ENCODE measurements around the gene XPC. TPM values are rescaled to one million over a fixed set of nuclear protein-coding genes. Genes with fewer than 3 reads are reported as not detected.

The XPC gene
- polyA plus RNA-seq, 1 of the 3 experiments (the other 2 are of a cell fraction) = 50.0 TPM

- TF ChIP-seq USF2 (IDR thresholded peaks at IDR 0.05; ENCODE audit: borderline replicate concordance, low read depth, low read length) = no peak
- TF ChIP-seq EP300 (IDR thresholded peaks at IDR 0.05; ENCODE audit: borderline replicate concordance in 1 of 2, low read depth in 1 of 2, low read length in 1 of 2) = peak in 1 of 2 experiments; percentile 66; a peak in 1 of 4 replicates
- TF ChIP-seq EZH2phosphoT487 (IDR thresholded peaks at IDR 0.05; ENCODE audit: borderline replicate concordance, low read depth) = no peak
- TF ChIP-seq RFX5 (IDR thresholded peaks at IDR 0.05; ENCODE audit: low read length) = no peak
- no peak for TF ChIP-seq SMC3 (IDR thresholded peaks at IDR 0.05; ENCODE audit: low read depth, low read length)
- TF ChIP-seq RAD21 (IDR thresholded peaks at IDR 0.05; ENCODE audit: low read length) = no peak
Measured at GRCh38 chr3:14144423-14145075, 33.9 kb downstream of the XPC start (continued).

GRCh38 chr3:14143271-14144225 lies 34.9 kb downstream of the XPC start:
- no peak overlapping the region for H2AFZ ChIP-seq (ENCODE audit: low read depth)
- peak overlapping the region; percentile 85 for H3K9ac ChIP-seq
- H3K9me3 ChIP-seq = no peaks in the 10 kb centered on the region
- H3F3A ChIP-seq (replicated peaks; ENCODE audit: insufficient read depth) = peaks cover 38% of the 10 kb centered on the region
- no peaks in the 10 kb centered on the region; the same call in 1 of the 2 replicates for H3K79me2 ChIP-seq (ENCODE audit: insufficient read depth)
- peaks cover 21 to 71% of the 10 kb centered on the region in 2 experiments for H3K36me3 ChIP-seq (replicated peaks in 1 of 2; ENCODE audit: control insufficient read depth in 1 of 2, insufficient read depth in 2 of 2, low read length in 1 of 2)
- POLR2A ChIA-PET = no interaction called here
- peak overlapping the region; percentile 75 for H3K4me2 ChIP-seq
- H3K27ac ChIP-seq (ENCODE audit: low read depth in 2 of 2, low read length in 1 of 2) = peak overlapping the region; percentile 78 to 100
- H3K4me1 ChIP-seq (ENCODE audit: control insufficient read depth in 1 of 2, insufficient read depth in 2 of 2, low read depth in 1 of 2, low read length in 1 of 2) = peaks cover 16 to 27% of the 10 kb centered on the region in 2 experiments
- DNase-seq = no peak
- H3K4me3 ChIP-seq (ENCODE audit: low read depth in 2 of 2, low read length in 1 of 2) = peak overlapping the region in 1 of 2 experiments; percentile 19; a peak in 1 of 4 replicates
- CTCF ChIA-PET = interaction anchor here (0.6 to 1.5 kb wide), 3 partner anchors 21 to 263 kb away, joined by 3 read pairs; partner anchors contain the start of gene WNT7A
- no peaks in the 10 kb centered on the region for H4K20me1 ChIP-seq (ENCODE audit: insufficient read depth)
- H3K27me3 ChIP-seq (ENCODE audit: insufficient read depth) = no peaks in the 10 kb centered on the region
- WGBS (ENCODE audit: low lambda C conversion rate) = 41% methylated on average over 7 of the region's 7 CpGs
- H3K9me2 ChIP-seq = no peaks in the 10 kb centered on the region
- TF ChIP-seq FOXM1 (IDR thresholded peaks at IDR 0.05; ENCODE audit: low read depth) (no peak), CTCF (IDR thresholded peaks at IDR 0.05) (no peak), MXI1 (IDR thresholded peaks at IDR 0.05; ENCODE audit: low read depth, low read length) (no peak), NRF1 (IDR thresholded peaks at IDR 0.05; ENCODE audit: low read depth, low read length) (no peak), SIN3A (IDR thresholded peaks at IDR 0.05; ENCODE audit: borderline replicate concordance, low read depth, low read length) (peak; percentile 58; the same call in 1 of the 2 replicates), GATA2 (CRISPR knock-in tag; IDR thresholded peaks at IDR 0.05) (no peak), CHD2 (IDR thresholded peaks at IDR 0.05; ENCODE audit: low read length, partially characterized antibody) (no peak), REST (IDR thresholded peaks at IDR 0.05; ENCODE audit: low read depth, low read length) (no peak), RFX5 (IDR thresholded peaks at IDR 0.05; ENCODE audit: low read length) (no peak), TCF12 (IDR thresholded peaks at IDR 0.05) (peak; percentile 35), TAF1 (IDR thresholded peaks at IDR 0.05; ENCODE audit: borderline replicate concordance, low read depth, low read length) (no peak; the same call in 1 of the 2 replicates), SMC3 (IDR thresholded peaks at IDR 0.05; ENCODE audit: low read depth, low read length) (no peak), USF1 (IDR thresholded peaks at IDR 0.05; ENCODE audit: borderline replicate concordance, low read depth) (no peak), FOSL2 (IDR thresholded peaks at IDR 0.05; ENCODE audit: borderline replicate concordance, low read depth) (peak; percentile 79), RXRA (IDR thresholded peaks at IDR 0.05; ENCODE audit: borderline replicate concordance, low read depth) (no peak)

Measured in SK-N-SH (cell line).